Lower leg skin (tissue), 4 donors: ENCODE results near the gene NT5DC1. TPM values are rescaled to one million over a fixed set of nuclear protein-coding genes. Genes with fewer than 3 reads are reported as not detected.

Experiments
- DNase-seq, 2 donors: peaks; one replicate each; pipeline ENCODE4 v3.0.0-alpha.2; 2019; ENCODE audit warnings: low spot score in 2 of 2
- H3K4me3 ChIP-seq: fragments of 200-600 bp; sonication (generic); 2 replicates; pipeline ENCODE4 v1.5.1; 2017; ENCODE audit warnings: mild to moderate bottlenecking, low read depth; ENCODE audit not compliant: poor library complexity, severe bottlenecking
- CTCF ChIP-seq, 3 donors: fragments of 450-650 bp; IDR thresholded peaks; one replicate each; pipeline ENCODE4 v1.5.1; 2016; ENCODE audit warnings: antibody characterized with exemption in 3 of 3, mild to moderate bottlenecking in 3 of 3, moderate library complexity in 2 of 3
- POLR2A ChIP-seq, 2 donors: fragments of 450-650 bp; IDR thresholded peaks; one replicate each; pipeline ENCODE4 v1.6.1; 2016 to 2017; ENCODE audit warnings: antibody characterized with exemption in 2 of 2, mild to moderate bottlenecking in 1 of 2, moderate library complexity in 1 of 2
- WGBS, 2 donors: methylation state at CpG; one replicate each; pipeline ENCODE4 v1.1.5; 2018; 5-methylcytosine and 5-hydroxymethylcytosine counted together
- intact Hi-C: fragments of 100-400 bp; cut with DNase I; formaldehyde crosslinking; loops from one replicate; pipeline ENCODE4 v1.15.0; 2023; ENCODE audit warnings: low total_unique reads
- total RNA-seq, 4 donors: library from RNA; depleted of rRNA; stranded (reverse); fragments of >200 nt; gene quantifications; one replicate each; pipeline ENCODE4 v1.1.0, GENCODE V29; 2016

The NT5DC1 gene
- total RNA-seq, 4 donors from 2014 or later = 7.7 to 25.0 (median 12.3) TPM

GRCh38 chr6:116152620-116153019 is 52.0 kb downstream of the NT5DC1 start:
- no peak overlapping the region for H3K4me3 ChIP-seq
- intact Hi-C loops = no loop called here
- DNase-seq = no peak
- TF ChIP-seq POLR2A (IDR thresholded peaks at IDR 0.05) (no peak), CTCF (IDR thresholded peaks at IDR 0.05) (no peak)
- WGBS, 2 donors = 85 to 92% methylated on average over 1 of the region's 1 CpG

- TF ChIP-seq CTCF (IDR thresholded peaks at IDR 0.05) (no peak), POLR2A (IDR thresholded peaks at IDR 0.05) (no peak)
Measured at GRCh38 chr6:116154887-116155286, 54.2 kb downstream of the NT5DC1 start.

GRCh38 chr6:116156405-116157326 is 56.0 kb downstream of the NT5DC1 start:
- WGBS, 2 donors = 86 to 92% methylated on average over 7 of the region's 7 CpGs
- no peak for DNase-seq
- TF ChIP-seq POLR2A (IDR thresholded peaks at IDR 0.05) = no peak
- TF ChIP-seq CTCF (IDR thresholded peaks at IDR 0.05) = no peak
- intact Hi-C loops = no loop called here
- H3K4me3 ChIP-seq = no peak overlapping the region

More at GRCh38 chr6:116154887-116155286, 54.2 kb downstream of the NT5DC1 start:
- DNase-seq = no peak
- no peak overlapping the region for H3K4me3 ChIP-seq
- WGBS, 2 donors = 87 to 99% methylated on average over 2 of the region's 2 CpGs
- intact Hi-C loops = no loop called here

GRCh38 chr6:116157391-116157790 is 56.7 kb downstream of the NT5DC1 start:
- TF ChIP-seq CTCF (IDR thresholded peaks at IDR 0.05) (no peak), POLR2A (IDR thresholded peaks at IDR 0.05) (no peak)
- intact Hi-C loops = no loop called here
- H3K4me3 ChIP-seq = no peak overlapping the region
- 65 to 66% methylated on average over 1 of the region's 1 CpG for WGBS, 2 donors
- no peak for DNase-seq

- no peak overlapping the region for H3K4me3 ChIP-seq
- intact Hi-C loops = no loop called here
- 48 to 49% methylated on average over 3 of the region's 3 CpGs for WGBS, 2 donors
- TF ChIP-seq CTCF (IDR thresholded peaks at IDR 0.05) (no peak), POLR2A (IDR thresholded peaks at IDR 0.05) (no peak)
- DNase-seq = no peak
Measured at GRCh38 chr6:116158641-116159040, 58.0 kb downstream of the NT5DC1 start.
